CMK (cell line): ENCODE measurements around the gene CLEC2B.

Source experiments
- DNase-seq: peaks from one replicate; pipeline ENCODE4 v3.0.0-alpha.2; 2010; ENCODE audit warnings: low read depth

CLEC2B gene

DNA sequence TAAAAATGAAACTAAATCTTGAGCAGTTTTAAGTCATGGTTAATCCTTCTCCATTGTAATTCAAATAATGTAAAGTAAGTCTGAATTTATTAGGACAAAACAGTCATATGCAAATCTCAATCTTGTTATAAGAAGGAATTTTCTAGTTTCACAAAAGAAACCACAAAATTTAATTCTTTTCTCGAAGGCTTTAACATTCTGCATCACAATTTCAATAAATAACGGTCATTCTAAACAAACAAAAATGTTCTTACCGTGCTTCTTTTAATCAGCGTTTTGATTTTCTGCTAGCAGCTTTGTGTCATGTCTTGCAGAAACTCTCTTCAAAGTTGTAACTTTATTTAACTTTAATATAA lies 225 bp downstream of the CLEC2B start:
- no peak for DNase-seq

DNA sequence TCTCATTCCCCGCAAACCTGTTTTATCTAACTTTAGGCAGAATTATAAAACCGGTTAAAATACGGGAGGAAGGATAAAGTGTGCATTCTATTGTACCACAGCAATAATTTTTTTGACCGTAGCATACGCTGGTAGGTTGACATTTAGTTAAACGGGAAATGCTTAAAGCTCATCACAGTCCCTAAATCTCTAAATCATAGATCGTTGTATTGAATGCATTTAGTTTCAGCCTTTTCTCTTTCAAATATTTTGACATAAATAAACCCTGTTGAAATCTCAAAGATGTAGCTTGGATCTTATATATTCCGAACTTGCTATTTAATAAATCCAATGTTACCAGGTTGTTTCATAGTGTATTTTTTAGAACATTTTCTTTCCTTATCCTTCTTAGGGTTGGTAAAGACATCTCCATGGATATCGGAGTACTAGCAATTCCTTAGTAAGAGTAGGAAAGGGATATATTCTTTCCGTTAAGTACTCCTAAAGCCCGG lies 798 bp downstream of the CLEC2B start:
- no peak for DNase-seq

DNA sequence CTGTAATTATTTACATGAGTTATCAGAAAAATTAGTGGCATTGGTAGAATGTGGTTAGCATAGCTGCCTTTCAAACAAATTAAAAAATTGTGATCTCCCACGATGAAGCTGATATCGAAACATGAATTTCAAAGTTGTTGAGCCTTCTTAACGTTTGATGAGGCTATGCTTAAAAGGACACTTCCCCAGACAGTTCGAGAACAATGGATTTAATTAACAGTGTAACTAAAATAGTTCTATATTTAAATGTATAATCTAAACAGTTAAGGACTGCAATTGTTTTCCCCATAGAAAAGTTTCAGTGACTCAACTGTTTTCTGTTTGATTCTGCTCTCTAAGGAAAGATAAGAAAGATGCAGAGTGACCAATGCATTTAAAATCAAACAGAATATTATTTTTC lies 1.6 kb downstream of the CLEC2B start:
- no peak for DNase-seq

DNA sequence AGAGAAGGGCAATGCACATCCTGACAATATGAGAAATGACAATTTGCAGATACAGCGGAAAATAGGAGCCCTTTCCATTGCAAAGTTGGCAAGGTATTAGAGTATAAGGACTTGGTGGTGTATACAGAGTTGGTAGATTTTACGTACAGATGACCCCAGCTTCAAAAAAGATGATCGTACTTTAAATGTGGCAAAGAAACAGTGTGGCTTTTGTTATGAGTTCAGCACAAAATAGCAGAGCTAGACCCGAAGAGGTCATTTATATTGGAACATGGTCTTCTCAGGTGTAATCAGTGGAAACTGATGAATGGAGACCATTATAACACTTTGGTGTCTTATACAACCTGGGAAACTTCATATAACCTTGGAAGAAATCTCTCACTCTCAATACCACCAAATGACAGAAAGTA lies 2.3 kb downstream of the CLEC2B start:
- DNase-seq: no peak

DNA sequence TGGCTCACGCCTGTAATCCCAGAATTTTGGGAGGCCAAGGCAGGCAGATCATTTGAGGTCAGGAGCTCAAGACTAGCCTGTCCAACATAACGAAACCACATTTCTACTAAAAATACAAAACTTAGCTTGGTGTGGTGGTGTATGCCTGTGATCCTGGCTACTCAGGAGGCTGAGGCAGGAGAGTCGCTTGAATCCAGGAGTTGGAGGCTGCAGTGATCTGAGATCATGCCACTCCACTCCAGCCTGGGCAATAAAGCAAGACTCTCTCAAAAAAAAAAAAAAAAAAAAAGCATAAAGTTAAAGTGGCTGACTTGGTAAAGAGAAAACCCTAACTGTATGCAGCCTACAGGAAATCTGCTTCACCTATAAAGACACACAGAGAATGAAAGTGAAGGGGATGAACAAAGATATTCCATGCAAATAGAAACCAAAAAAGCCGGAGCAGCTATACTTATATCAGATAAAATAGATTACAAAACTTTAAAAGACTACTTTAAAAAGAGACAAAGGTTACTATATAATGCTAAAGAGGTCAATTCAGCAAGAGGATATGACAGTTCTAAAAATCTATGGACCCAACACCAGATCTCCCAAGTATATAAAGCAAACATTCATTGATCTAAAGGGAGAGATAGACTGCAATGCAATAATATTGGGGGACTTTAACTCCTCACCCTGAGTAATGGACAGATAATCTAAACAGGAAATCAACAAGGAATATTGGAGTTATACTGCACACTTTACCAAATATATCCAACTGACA lies 4.1 kb downstream of the CLEC2B start:
- no peak for DNase-seq

DNA sequence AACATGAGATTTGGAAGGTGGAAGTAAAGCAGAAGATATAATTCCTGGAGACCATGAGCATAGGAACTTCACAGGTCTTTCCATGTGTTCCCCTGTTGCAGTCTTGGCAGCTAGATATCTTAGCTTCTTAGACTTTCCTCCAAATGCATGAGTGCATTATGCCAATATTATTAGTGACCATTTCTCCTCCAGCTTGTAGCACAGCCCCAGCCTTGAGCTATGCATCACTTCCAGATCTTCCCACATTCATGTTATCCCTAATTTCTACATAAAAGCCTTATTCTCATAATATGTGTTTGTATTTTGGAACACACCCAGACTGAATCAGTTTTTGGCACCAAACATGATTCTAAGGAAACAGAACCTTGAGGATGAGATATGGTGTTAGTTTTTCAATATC lies 11.0 kb downstream of the CLEC2B start:
- DNase-seq: no peak

DNA sequence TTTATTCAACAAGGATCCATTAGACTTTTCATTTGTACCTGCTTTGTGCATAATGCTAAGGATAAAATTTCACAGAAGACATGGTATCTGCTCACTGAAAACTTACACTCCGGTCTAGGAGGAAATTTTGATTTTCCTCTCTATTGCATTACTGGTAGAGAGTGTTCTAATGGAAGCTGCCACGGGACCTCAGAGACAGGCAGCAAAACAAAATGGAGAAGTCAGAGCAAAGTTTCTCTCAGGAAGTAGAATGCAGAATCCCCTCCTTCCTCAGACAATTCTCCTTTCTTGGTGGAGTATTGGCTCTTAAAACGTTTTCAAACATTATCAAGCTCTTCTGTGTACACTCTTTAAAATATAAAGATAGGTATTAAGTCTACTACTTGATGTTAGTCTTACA lies 12.3 kb downstream of the CLEC2B start:
- DNase-seq: no peak

DNA sequence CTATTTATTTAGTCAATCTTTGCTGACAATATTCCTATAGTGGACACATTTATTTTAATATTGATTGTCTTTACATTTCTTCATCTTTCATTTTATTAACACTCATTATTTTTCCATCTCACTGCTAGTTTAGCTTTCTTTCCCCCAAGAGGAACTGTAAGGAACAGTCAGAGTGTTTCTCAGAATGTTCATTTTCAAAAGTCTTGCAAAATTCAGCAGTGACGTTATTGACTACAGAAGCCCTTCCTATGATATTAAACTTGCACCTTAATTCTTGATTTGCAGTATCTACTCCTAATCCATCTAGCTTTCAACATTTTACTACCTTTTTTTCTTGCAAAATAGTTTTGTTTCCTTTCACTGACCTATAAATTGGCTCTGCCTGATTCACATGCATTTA lies 13.0 kb downstream of the CLEC2B start:
- no peak for DNase-seq

DNA sequence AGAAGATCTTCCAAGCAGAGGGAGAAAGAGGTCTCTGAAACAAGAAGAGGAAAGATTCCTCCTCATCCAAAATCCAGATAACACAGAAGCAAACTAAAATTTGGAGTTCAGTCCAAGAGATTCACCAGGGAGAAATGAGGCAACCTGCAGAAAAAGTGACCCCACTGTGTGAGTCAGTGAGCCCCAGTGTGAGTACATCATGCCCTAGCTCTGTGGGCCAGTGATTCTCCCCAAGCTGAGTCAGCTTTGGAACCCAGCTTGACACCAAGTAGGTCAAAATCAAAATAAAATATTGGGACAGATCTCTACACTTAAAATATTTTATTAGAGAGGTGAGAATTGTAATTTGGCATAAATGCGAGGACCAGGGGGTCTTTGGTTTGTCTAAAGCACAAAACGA lies 17.2 kb downstream of the CLEC2B start:
- no peak for DNase-seq

DNA sequence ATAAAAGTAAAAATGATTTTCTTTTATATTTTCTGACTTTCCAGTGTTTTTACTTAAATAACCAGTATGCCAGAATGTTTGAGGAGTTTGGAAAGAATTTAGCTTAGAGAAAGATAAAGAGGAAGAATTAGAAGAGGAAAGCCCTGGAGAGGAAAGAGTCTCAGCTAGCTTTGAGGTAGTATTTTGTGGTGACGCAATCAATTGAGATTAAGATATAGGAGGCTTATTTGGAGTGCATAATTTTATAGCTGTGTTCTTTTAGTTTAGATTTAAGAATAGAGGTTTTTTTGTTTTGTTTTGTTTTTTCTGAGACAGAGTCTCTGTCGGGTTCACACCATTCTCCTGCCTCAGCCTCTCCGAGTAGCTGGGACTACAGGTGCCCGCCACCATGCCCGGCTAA lies 18.1 kb downstream of the CLEC2B start:
- no peak for DNase-seq

DNA sequence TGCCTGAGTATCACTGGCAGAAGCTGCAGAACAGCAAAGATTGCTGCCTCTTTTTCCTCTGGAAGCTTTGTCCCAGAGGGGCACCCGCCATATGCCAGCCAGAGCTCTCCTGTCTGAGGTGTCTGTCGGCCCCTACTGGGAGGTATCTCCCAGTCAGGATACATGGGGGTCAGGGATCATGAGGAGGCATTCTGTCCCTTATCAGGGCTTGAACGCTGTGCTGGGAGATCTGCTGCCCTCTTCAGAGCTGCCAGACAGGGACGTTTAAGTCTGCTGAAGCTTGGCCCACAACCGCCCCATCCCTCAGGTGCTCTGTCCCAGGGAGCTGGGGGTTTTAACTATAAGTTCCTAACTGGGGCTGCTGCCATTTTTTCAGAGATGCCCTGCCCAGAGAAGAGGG lies 20.3 kb downstream of the CLEC2B start:
- DNase-seq: no peak

DNA sequence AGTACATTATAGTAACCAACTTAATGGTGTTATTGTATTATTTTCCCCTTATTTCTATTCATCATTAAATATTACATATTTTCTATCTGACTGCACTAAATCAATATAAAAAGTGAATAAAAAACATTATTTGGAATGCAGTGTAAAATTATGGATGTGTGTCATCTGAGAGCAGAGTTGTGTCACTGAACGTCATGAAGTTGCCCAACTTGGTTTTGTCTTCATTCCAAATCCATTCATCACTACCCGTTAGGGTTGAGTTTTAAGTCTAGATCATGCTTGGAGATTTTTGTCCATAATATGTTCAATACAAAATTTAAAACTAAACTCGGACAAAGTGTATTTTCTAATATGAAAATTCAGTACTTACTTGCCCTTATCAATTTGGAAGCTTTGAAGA lies 25.7 kb downstream of the CLEC2B start:
- no peak for DNase-seq

DNA sequence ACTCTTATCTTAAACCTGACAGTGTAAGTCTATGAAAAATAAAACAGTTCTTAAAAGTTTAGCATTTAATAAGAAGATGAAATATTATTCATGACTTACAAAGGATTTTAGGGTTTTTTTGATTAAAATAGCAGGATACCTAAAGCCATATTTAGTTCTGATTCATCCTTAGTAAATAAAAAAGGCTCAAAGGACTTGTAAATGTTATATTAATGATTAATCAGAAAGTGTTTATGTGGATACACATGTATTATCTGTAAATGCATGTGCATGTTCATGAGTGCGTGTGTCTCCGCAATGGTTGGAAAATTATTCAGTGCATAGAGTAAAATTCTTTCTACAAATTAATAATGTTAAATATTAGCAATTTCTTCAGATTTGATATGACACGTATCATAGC lies 37.4 kb downstream of the CLEC2B start:
- no peak for DNase-seq

DNA sequence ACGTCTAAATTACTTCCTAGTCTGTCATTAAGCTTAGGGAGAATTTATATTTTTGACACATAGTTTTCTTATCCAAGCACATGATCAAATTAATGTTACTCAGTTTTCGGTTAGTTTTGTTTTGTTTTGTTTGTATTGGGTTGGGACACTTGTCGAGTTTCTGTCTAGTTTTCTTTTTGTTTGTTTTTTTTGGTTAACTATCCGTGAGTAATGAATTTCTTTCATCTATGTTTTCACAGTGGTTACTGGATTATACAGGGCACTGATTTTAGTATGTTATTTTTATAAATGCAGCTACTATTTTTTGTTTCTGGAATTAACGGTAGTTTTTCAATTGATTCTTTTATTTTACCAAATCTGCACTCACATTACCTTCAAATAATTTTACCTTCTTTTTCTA lies 39.2 kb downstream of the CLEC2B start:
- DNase-seq: no peak

DNA sequence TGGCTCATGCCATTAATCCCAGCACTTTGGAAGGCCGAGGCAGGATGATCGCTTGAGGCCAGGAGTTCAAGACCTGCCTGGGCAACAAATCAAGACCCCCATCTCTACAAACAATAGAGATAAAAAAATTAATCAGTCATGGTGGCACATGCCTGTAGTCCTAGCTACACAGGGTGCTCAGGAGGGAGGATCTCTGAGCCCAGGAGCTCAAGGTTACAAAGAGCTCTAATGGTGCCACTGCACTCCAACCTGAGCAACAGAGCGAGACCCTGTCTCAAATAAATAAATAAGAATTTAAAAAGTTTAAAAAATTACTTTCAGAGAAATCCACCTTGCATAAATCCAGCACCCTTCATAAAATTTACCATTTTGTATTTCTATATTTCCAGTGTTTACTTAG lies 39.7 kb downstream of the CLEC2B start:
- DNase-seq: no peak

DNA sequence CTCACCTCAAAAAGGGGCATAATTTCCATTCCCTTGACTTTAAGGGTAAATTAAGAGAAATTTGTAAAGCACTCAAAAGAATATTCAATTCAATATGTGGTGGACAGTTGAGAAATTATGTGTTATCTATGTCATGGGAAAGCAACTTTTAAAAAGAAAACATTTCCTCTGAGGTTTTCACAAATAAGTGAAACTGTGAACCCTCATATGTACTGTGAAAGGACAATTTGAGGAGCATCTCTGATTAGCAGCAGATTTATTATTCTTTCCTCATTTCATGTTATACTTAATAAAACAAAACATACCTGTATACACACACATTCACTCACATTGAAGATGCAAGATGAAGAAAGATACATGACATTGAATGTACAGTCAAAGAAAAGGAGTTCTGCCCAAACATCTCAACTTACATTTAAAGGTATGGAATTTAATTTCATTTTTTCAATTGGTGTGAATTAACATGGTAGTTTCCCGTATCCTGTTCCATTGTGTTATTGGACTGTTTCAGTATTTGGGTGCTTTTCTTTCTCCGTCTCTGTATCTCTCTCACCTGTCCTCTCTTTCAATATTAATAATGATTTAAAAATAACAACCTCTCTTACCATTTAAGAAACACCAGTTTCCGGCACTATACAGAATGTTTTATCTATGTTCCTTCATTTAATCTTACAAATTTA lies 41.8 kb downstream of the CLEC2B start, which contains the start of gene KLRF1:
Gene KLRF1, plus strand, starts transcription at position 273 of the 680 bp plus-strand sequence. Its CDS starts 64 bp downstream, at position 337.
- no peak for DNase-seq

DNA sequence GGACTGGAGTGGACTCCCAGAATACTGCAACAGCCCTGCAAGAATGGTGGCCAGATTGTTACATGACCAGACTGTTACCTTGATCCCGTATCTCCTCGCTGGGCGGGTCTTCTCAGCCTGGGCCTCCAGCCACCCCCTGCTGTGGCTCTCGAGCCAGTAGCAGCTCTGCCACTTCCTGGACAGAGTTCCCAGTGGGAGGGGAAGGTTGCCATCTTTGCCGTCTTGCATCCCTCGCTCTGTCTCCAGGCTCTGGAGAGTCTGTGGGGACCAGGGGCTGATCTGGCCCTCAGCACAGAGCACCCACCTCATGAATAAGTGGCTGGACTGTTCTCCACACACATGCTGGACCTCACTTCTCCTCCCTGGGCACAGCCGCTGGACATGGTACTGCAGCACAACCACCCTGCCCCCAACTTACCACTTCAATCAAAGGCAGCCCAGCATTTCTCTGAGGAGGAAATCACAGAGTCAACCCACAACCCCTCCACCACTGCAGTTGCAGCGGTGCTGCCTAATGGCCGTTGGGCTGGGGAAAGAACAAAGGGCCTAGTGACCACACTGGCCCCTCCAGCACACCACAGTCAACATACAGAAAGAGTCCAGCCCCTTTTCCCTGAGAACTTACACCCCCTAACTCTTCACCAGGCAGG lies 48.7 kb downstream of the CLEC2B start:
- DNase-seq: no peak

DNA sequence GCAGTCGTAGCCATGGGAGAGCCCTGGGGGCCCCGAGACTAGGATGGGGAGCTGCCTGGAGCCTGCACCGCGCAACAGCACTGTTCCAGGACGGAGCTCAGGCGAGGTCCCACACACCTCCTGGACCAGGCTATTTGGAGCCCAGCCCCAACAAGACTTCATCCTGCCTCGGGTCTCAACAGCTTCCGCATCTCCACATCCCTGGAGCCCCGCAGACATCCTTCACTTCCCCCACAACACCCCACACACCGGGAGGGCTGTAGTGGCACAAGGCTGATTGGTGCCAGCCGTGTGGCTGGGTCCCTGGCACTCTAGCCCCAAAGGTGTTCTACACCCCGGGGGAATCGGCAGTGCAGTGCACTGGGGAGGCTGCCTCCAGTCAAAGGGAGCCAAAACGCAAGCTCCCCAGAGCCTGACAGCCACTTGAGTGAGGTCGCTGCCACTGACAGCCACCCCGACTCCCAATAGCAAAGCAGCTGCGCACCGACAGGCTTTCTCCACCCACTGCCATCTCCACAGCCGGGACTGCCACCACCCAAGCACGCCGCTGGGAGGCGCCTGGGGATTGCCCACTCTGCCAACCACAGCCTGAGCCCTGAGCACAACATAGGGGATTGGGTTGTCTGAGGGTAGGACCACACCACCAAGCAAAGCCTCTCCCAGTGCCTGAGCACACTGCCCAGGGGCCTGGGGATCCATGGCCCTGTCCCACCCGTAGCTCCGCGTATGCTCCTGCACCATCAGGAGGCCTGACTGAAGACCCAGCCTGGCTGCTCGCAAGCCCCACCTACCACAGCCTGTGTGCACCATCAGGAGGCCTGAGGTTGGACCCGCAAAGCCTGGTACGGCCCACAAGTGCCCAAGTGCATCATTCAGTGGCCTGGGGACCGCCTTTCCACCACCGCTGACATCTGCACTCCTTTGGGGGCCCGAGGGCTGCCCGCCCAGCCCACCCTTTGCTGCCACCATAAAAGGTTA lies 55.0 kb downstream of the CLEC2B start:
- DNase-seq: no peak

DNA sequence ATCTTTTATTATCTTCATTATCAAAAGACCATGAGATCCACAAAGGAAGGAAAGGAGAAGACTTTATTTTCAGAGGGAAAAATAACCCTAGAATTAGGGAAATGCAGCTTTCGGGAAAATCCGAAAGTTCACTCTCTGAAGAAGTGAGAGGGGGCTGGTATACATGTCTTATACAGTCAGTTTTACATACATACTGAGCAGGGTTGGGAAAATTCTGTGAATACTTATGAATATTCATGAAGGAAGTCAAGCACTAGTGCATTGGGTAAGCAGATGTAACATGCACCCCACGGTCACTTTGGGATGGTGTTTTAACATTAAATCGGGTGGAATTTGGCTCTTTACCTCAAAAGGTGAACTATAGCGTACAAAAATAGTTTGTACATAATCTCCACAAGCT lies 57.5 kb downstream of the CLEC2B start:
- no peak for DNase-seq

DNA sequence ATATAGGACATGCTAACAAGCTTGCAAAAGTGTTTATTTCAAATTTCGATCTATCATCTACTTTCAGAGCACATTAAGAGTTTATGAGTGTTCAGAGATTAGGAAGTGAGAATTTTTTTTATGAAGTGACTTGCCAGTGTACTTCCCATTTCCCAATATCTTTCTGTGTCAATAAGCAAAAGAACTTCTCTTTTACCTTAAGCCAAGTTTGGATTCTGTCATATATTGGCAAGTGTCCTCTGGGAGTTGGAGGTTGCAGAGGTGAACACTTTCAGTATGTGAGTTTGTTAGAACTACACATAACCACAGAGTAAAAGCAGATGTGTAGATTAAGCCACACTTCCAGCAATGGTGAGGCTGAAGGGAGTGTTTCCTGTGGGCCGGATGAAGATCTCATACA lies 58.5 kb downstream of the CLEC2B start:
- no peak for DNase-seq

DNA sequence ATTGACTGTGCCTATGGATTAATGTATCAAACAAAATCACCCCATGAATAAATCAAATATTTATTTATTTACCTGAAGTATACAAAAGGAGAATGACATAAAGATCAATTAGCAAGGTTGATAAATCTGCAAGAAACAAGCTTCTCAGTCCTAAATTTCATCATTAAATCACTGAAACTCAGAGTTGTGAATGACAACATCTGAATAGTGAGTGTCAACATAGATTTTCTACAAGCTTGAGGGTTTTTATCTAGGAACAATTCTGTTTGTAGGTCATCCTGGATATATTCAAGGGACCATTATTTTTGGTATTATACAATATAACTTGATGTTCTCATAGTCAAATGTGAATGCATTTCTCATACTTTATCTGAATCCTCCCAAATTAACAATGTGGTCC lies 59.3 kb downstream of the CLEC2B start:
- DNase-seq: no peak

DNA sequence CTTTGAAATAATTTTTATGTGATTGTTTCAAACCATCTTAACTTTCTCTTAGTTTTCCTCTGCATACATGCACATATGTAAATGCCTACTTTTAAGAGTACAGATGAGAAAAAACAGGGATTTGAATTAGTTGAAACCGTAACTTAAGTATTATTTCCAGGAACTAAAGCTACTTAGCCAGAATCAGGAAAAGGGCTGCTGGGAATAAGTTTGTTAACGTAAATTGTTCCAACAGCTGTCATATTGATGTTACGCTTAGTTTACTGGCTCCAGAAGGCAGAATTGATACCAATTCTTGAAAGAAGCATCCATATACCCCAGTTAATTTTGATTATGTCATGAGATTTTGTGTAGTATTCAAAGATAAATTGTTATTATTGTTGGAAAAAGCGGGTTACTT lies 59.8 kb downstream of the CLEC2B start:
- no peak for DNase-seq
